Measurements from ENCODE around the gene ACYP2. TPM values are rescaled to one million over a fixed set of nuclear protein-coding genes. Genes with fewer than 3 reads are reported as not detected.
"Not testable (repeated sequence)": the region's sequence is repeated elsewhere in the genome, so short reads cannot be mapped to it uniquely, and the experiment has no call there.

The ACYP2 gene
- polyA plus RNA-seq, 1 donor, result 27.6 TPM

GRCh38 chr2:54271189-54271588 is 155.8 kb downstream of the ACYP2 start:
- DNase-seq (ENCODE audit: low read depth), result no peak

GRCh38 chr2:54271843-54272627 is 156.6 kb downstream of the ACYP2 start:
- DNase-seq (ENCODE audit: low read depth), result no peak

- no peak for DNase-seq (ENCODE audit: low read depth)
These were observed 159.4 kb downstream of the ACYP2 start for GRCh38 chr2:54274781-54275242.

GRCh38 chr2:54275541-54275940 is 160.1 kb downstream of the ACYP2 start:
- DNase-seq (ENCODE audit: low read depth), result no peak

GRCh38 chr2:54279385-54279784 is 164.0 kb downstream of the ACYP2 start:
- no peak for DNase-seq (ENCODE audit: low read depth)

GRCh38 chr2:54284826-54285225 is 169.4 kb downstream of the ACYP2 start:
- DNase-seq (ENCODE audit: low read depth), result no peak

GRCh38 chr2:54285451-54285850 is 170.0 kb downstream of the ACYP2 start:
- DNase-seq (ENCODE audit: low read depth), result no peak

GRCh38 chr2:54287532-54287931 is 172.1 kb downstream of the ACYP2 start:
- peak; percentile 62 for DNase-seq (ENCODE audit: low read depth)

- DNase-seq (ENCODE audit: low read depth), result no peak
These were observed 174.5 kb downstream of the ACYP2 start for GRCh38 chr2:54289917-54290316.

GRCh38 chr2:54290356-54291025 is 175.1 kb downstream of the ACYP2 start:
- peak; percentile 69 for DNase-seq (ENCODE audit: low read depth)

GRCh38 chr2:54294665-54295064 is 179.2 kb downstream of the ACYP2 start:
- DNase-seq (ENCODE audit: low read depth), result not testable (repeated sequence)

GRCh38 chr2:54295911-54296310 is 180.5 kb downstream of the ACYP2 start:
- DNase-seq (ENCODE audit: low read depth), result no peak

GRCh38 chr2:54298514-54298913 is 183.1 kb downstream of the ACYP2 start:
- DNase-seq (ENCODE audit: low read depth), result no peak

- no peak for DNase-seq (ENCODE audit: low read depth)
These were observed 188.2 kb downstream of the ACYP2 start for GRCh38 chr2:54303631-54304030.

GRCh38 chr2:54306556-54306955 is 191.1 kb downstream of the ACYP2 start:
- no peak for DNase-seq (ENCODE audit: low read depth)

- DNase-seq (ENCODE audit: low read depth), result no peak
These were observed 192.8 kb downstream of the ACYP2 start for GRCh38 chr2:54308186-54308585.

- no peak for DNase-seq (ENCODE audit: low read depth)
These were observed 193.4 kb downstream of the ACYP2 start for GRCh38 chr2:54308782-54309181.

GRCh38 chr2:54310311-54310710 is 194.9 kb downstream of the ACYP2 start:
- no peak for DNase-seq (ENCODE audit: low read depth)

- no peak for DNase-seq (ENCODE audit: low read depth)
These were observed 195.5 kb downstream of the ACYP2 start for GRCh38 chr2:54310961-54311360.

GRCh38 chr2:54313147-54313546 is 197.7 kb downstream of the ACYP2 start:
- DNase-seq (ENCODE audit: low read depth), result no peak

- no peak for DNase-seq (ENCODE audit: low read depth)
These were observed 202.6 kb downstream of the ACYP2 start for GRCh38 chr2:54317973-54318372.

- no peak for DNase-seq (ENCODE audit: low read depth)
These were observed 203.4 kb downstream of the ACYP2 start for GRCh38 chr2:54318821-54319220.

GRCh38 chr2:54321047-54321446 is 205.6 kb downstream of the ACYP2 start:
- DNase-seq (ENCODE audit: low read depth), result no peak

Measured in forelimb muscle (tissue), 1 donor.